ENCODE results near the gene ANKRD17.

- TF ChIP-seq CTCF (IDR thresholded peaks at IDR 0.05; ENCODE audit: insufficient read depth, low read depth, low read length) (no peak), EZH2 (IDR thresholded peaks at IDR 0.05; ENCODE audit: insufficient read depth, low read length) (no peak)
Measured at GRCh38 chr4:73181231-73181630, 77.4 kb downstream of the ANKRD17 start.
